H1 (cell line): ENCODE data around the gene GNG8. TPM values are rescaled to one million over a fixed set of nuclear protein-coding genes. Genes with fewer than 3 reads are reported as not detected.

Experiments
- CTCF ChIA-PET: fragments of 300-600 bp; sonication (Branson Sonifier 250); formaldehyde crosslinking; loops from one replicate; lab custom pipeline; 2021; ENCODE audit not compliant: partially characterized antibody; lab: Charles Lee
- POLR2A ChIA-PET: fragments of 300-600 bp; sonication (Branson Sonifier 250); formaldehyde crosslinking; loops from one replicate; lab custom pipeline; 2021; ENCODE audit warnings: inconsistent platforms; ENCODE audit not compliant: partially characterized antibody; lab: Charles Lee
- DNase-seq, 2 experiments: peaks; one replicate each; pipeline versions ENCODE4 v3.0.0 to v3.0.0-alpha.2; 2010 to 2022; ENCODE audit warnings: low spot score in 2 of 2, low read depth in 1 of 2, mixed read lengths in 1 of 2
- FAIRE-seq: peaks from 2 replicates; lab custom pipeline; 2011; peaks lifted over from hg19 to GRCh38; lab: Jason Lieb, UNC
- H2AFZ ChIP-seq: 2 replicates; pipeline ENCODE4 v1.8.1; 2012; ENCODE audit warnings: low read length, inconsistent platforms
- H2AK5ac ChIP-seq: 2 replicates; pipeline ENCODE4 v1.6.1; 2013; ENCODE audit warnings: low read depth, low read length
- H2BK120ac ChIP-seq: replicated peaks from 2 replicates; pipeline ENCODE3; 2013; ENCODE audit warnings: low read depth, low read length, inconsistent platforms
- H2BK12ac ChIP-seq: 2 replicates; pipeline ENCODE4 v1.6.1; 2013; ENCODE audit warnings: low read depth, low read length
- H2BK15ac ChIP-seq: 2 replicates; pipeline ENCODE4 v1.6.1; 2013; ENCODE audit warnings: low read length
- H2BK20ac ChIP-seq: 2 replicates; pipeline ENCODE4 v1.6.1; 2013; ENCODE audit warnings: low read length
- H2BK5ac ChIP-seq: 2 replicates; pipeline ENCODE4 v1.6.1; 2013; ENCODE audit warnings: low read depth, low read length
- H3K14ac ChIP-seq: 2 replicates; pipeline ENCODE4 v1.6.1; 2013; ENCODE audit warnings: inconsistent platforms; ENCODE audit not compliant: insufficient read length
- H3K18ac ChIP-seq: 2 replicates; pipeline ENCODE4 v1.6.1; 2013; ENCODE audit warnings: low read length; ENCODE audit errors: extremely low read depth
- H3K23ac ChIP-seq: 2 replicates; pipeline ENCODE4 v1.6.1; 2013; ENCODE audit warnings: inconsistent platforms; ENCODE audit not compliant: insufficient read length
- H3K23me2 ChIP-seq: 2 replicates; pipeline ENCODE4 v1.6.1; 2013; ENCODE audit warnings: low read depth, low read length
- H3K27ac ChIP-seq: 2 replicates; pipeline ENCODE4 v1.6.1; 2011; ENCODE audit warnings: low read depth, low read length, inconsistent platforms
- H3K27me3 ChIP-seq, 4 experiments: replicated peaks in 1 of 4; 1 replicate in 1 of 4; 2 replicates in 3 of 4; pipeline versions ENCODE4 v1.6.1 to v1.8.1; 2011 to 2013; ENCODE audit warnings: low read length in 3 of 4, mild to moderate bottlenecking in 3 of 4, inconsistent platforms in 2 of 4, mixed read lengths in 2 of 4, moderate library complexity in 1 of 4; ENCODE audit not compliant: control insufficient read depth in 3 of 4, insufficient read depth in 3 of 4; ENCODE audit errors: extremely low read depth in 1 of 4
- H3K36me3 ChIP-seq, 4 experiments: 2 replicates each; pipeline versions ENCODE4 v1.6.1 to v1.8.1; 2011 to 2013; ENCODE audit warnings: mild to moderate bottlenecking in 4 of 4, low read length in 3 of 4, moderate library complexity in 2 of 4, control low read depth in 1 of 4, inconsistent platforms in 1 of 4; ENCODE audit not compliant: insufficient read depth in 4 of 4, control insufficient read depth in 2 of 4
- H3K4ac ChIP-seq: replicated peaks from 2 replicates; pipeline ENCODE3; 2013; ENCODE audit warnings: low read length, low read depth, mixed read lengths, inconsistent platforms; ENCODE audit not compliant: insufficient read length
- H3K4me1 ChIP-seq, 4 experiments: replicated peaks in 1 of 4; 1 replicate in 1 of 4; 2 replicates in 3 of 4; pipeline versions ENCODE4 v1.6.1 to v1.8.1; 2011 to 2013; ENCODE audit warnings: low read length in 3 of 4, inconsistent platforms in 2 of 4, mixed read lengths in 1 of 4; ENCODE audit not compliant: insufficient read depth in 4 of 4, control insufficient read depth in 3 of 4
- H3K4me2 ChIP-seq, 2 experiments: 2 replicates each; pipeline versions ENCODE4 v1.6.1 to v1.8.1; 2011 to 2013; ENCODE audit warnings: low read depth in 2 of 2, low read length in 2 of 2, control low read depth in 1 of 2, inconsistent platforms in 1 of 2, mild to moderate bottlenecking in 1 of 2; ENCODE audit not compliant: insufficient read depth in 1 of 2
- H3K4me3 ChIP-seq, 4 experiments: fragments of 200-600, 300-600 bp in 1 of 4; sonication (generic), shearing (Covaris generic), sonication (Bioruptor Twin) in 1 of 4; 2 replicates each; pipeline versions ENCODE4 v1.5.1 to v1.8.1; 2011 to 2016; ENCODE audit warnings: low read length in 4 of 4, low read depth in 3 of 4, control low read depth in 2 of 4, inconsistent platforms in 2 of 4, mild to moderate bottlenecking in 2 of 4, mixed read lengths in 1 of 4, moderate library complexity in 1 of 4; ENCODE audit not compliant: insufficient read depth in 2 of 4; ENCODE audit errors: extremely low read depth in 1 of 4
- H3K56ac ChIP-seq: replicated peaks from 2 replicates; pipeline ENCODE3; 2013; ENCODE audit warnings: low read depth, mild to moderate bottlenecking, mixed read lengths, low read length, inconsistent platforms; ENCODE audit not compliant: insufficient read length
- H3K79me1 ChIP-seq: 2 replicates; pipeline ENCODE4 v1.6.1; 2013; ENCODE audit warnings: low read depth, low read length, control low read depth
- H3K79me2 ChIP-seq, 2 experiments: 2 replicates each; pipeline versions ENCODE4 v1.6.1 to v1.8.1; 2012 to 2013; ENCODE audit warnings: low read length in 2 of 2, mild to moderate bottlenecking in 2 of 2, inconsistent platforms in 1 of 2; ENCODE audit not compliant: insufficient read depth in 2 of 2, control insufficient read depth in 1 of 2
- H3K9ac ChIP-seq, 4 experiments: replicated peaks in 1 of 4; 1 replicate in 1 of 4; 2 replicates in 3 of 4; pipeline versions ENCODE4 v1.6.1 to v1.8.1; 2011 to 2013; ENCODE audit warnings: low read depth in 3 of 4, low read length in 3 of 4, control low read depth in 2 of 4, mild to moderate bottlenecking in 2 of 4, moderate library complexity in 2 of 4, inconsistent platforms in 1 of 4; ENCODE audit errors: extremely low read depth in 1 of 4
- H3K9me3 ChIP-seq, 2 experiments: 2 replicates each; pipeline versions ENCODE4 v1.6.1 to v1.8.1; 2012 to 2013; ENCODE audit warnings: mild to moderate bottlenecking in 2 of 2, moderate library complexity in 2 of 2, control low read depth in 1 of 2, inconsistent platforms in 1 of 2, low read depth in 1 of 2, low read length in 1 of 2, mixed read lengths in 1 of 2; ENCODE audit not compliant: insufficient read depth in 2 of 2
- H4K20me1 ChIP-seq, 2 experiments: replicated peaks in 1 of 2; 2 replicates each; pipeline versions ENCODE3 to v1.8.1; 2011 to 2013; ENCODE audit warnings: inconsistent platforms in 2 of 2, low read length in 2 of 2, mild to moderate bottlenecking in 1 of 2; ENCODE audit not compliant: insufficient read depth in 2 of 2, control insufficient read depth in 1 of 2
- H4K5ac ChIP-seq: 2 replicates; pipeline ENCODE4 v1.6.1; 2013; ENCODE audit warnings: low read length, low read depth, mixed read lengths, inconsistent platforms; ENCODE audit not compliant: insufficient read length
- H4K8ac ChIP-seq: 2 replicates; pipeline ENCODE4 v1.8.0; 2013; ENCODE audit warnings: mild to moderate bottlenecking, moderate library complexity, low read length, inconsistent platforms; ENCODE audit not compliant: insufficient read depth; ENCODE audit errors: extremely low read depth
- H4K91ac ChIP-seq: replicated peaks from 2 replicates; pipeline ENCODE3; 2013; ENCODE audit warnings: low read length, mixed read lengths, inconsistent platforms; ENCODE audit not compliant: insufficient read length
- CREB1 ChIP-seq: IDR thresholded peaks from 2 replicates; pipeline ENCODE4 v1.6.1; 2012; ENCODE audit warnings: inconsistent platforms
- POU5F1 ChIP-seq: IDR thresholded peaks from 2 replicates; pipeline ENCODE4 v1.6.1; 2011; ENCODE audit warnings: low read depth, mild to moderate bottlenecking, low read length, moderate library complexity
- RAD21 ChIP-seq, 2 experiments: IDR thresholded peaks in 1 of 2; conservative IDR thresholded peaks in 1 of 2; 2 replicates each; pipeline ENCODE4 v1.6.1; 2011; ENCODE audit warnings: low read depth in 2 of 2, low read length in 2 of 2, improper control_type of control experiment in 1 of 2, inconsistent platforms in 1 of 2, mild to moderate bottlenecking in 1 of 2, moderate library complexity in 1 of 2
- RNF2 ChIP-seq: fragments of 200-900, 300-1000 bp; sonication (generic); IDR thresholded peaks from 2 replicates; pipeline ENCODE4 v1.7.1; 2016; ENCODE audit warnings: borderline replicate concordance, low read depth, mild to moderate bottlenecking, antibody characterized with exemption, low read length; ENCODE audit not compliant: poor library complexity, severe bottlenecking; ENCODE audit errors: missing control alignments
- SP1 ChIP-seq: IDR thresholded peaks from 2 replicates; pipeline ENCODE4 v1.6.1; 2011; ENCODE audit warnings: low read depth, low read length
- SUZ12 ChIP-seq: fragments of 200-600 bp; sonication (generic); IDR thresholded peaks from 2 replicates; pipeline ENCODE4 v1.6.1; 2012; ENCODE audit warnings: mild to moderate bottlenecking, inconsistent platforms, low read length, moderate library complexity, mixed read lengths
- TAF7 ChIP-seq: optimal IDR thresholded peaks from 2 replicates; pipeline ENCODE3; 2011; ENCODE audit warnings: low read depth, mild to moderate bottlenecking, inconsistent platforms, low read length, moderate library complexity, borderline replicate concordance
- WGBS, 2 experiments: shearing (Covaris generic) in 1 of 2; methylation state at CpG; one replicate each; pipeline versions ENCODE4 v1.1.6 to v1.1.7; 2013 to 2015; ENCODE audit warnings: low lambda C conversion rate in 2 of 2, mixed read lengths in 2 of 2, inconsistent platforms in 1 of 2, low coverage in 1 of 2, missing lambda C conversion rate in 1 of 2; ENCODE audit not compliant: insufficient replicate concordance in 2 of 2, insufficient coverage in 1 of 2, insufficient read length in 1 of 2; ENCODE audit errors: extremely low coverage in 1 of 2, missing lambda C conversion rate in 1 of 2; 5-methylcytosine and 5-hydroxymethylcytosine counted together
- polyA plus RNA-seq, 7 experiments: library from polyadenylated mRNA; depleted of rRNA in 3 of 7; stranded (reverse) in 5 of 7; unstranded in 2 of 7; fragments of >200 nt in 5 of 7; fragments of 200-250 nt in 2 of 7; gene quantifications; 1 replicate in 5 of 7; 2 replicates in 1 of 7; 4 replicates in 1 of 7; pipeline versions ENCODE4 v1.2.1 to v1.2.3, GENCODE V29; 2011 to 2013; ENCODE audit warnings: missing spikeins in 2 of 7, mixed read lengths in 2 of 7
- total RNA-seq: library from RNA; stranded (reverse); fragmentation: NEBNext Ultra II Directional; extraction: Animal tissue kit (Norgen Biotek cat#: 25700); gene quantifications from 2 replicates; pipeline ENCODE4 v1.2.1, GENCODE V29; 2021
- TF ChIP-seq, protein P1 (sequence below): IDR thresholded peaks from 2 replicates; pipeline ENCODE4 v1.6.1; 2011; ENCODE audit warnings: low read depth, mild to moderate bottlenecking, low read length; ENCODE audit not compliant: insufficient read depth
- TF ChIP-seq, protein P2 (sequence below): IDR thresholded peaks from 2 replicates; pipeline ENCODE4 v1.6.1; 2011; ENCODE audit warnings: low read length, improper control_type of control experiment
- TF ChIP-seq, protein P3 (sequence below): IDR thresholded peaks from 2 replicates; pipeline ENCODE4 v1.6.1; 2012; ENCODE audit warnings: inconsistent platforms

Gene GNG8
- total and polyA plus RNA-seq, 2 of the 8 experiments (the other 6 are each of a cell fraction or from before 2014, with no cell fraction given), result not detected

DNA sequence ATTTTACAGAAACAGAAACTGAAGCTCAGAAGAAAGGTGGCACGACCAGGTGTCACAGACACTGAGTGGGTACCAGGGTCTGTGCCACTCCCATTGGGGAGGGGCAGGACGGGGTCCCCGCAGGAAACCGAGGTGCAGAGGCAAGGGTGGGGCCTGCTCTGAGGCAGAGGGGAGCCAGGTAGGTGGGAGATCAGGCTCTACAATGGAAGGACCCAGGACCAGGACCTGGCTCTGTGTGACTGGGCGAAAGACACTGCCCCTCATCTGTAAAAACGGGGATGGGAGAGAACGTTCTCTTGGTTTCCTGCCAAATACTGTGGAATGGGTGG lies 13.9 kb downstream of the GNG8 start:
- 90% methylated on average over 7 of the region's 7 CpGs; no CpG with 5 or more reads in 1 of the 2 experiments for WGBS, 2 experiments
- H2AFZ ChIP-seq, result no peak overlapping the region
- H2AK5ac ChIP-seq, result no peak overlapping the region
- H2BK120ac ChIP-seq, result no peak overlapping the region
- H3K23ac ChIP-seq, result no peak overlapping the region
- H3K18ac ChIP-seq, result no peak overlapping the region
- H3K36me3 ChIP-seq, result no peaks in the 10 kb centered on the region
- H3K4me2 ChIP-seq, result no peak overlapping the region
- no peaks in the 10 kb centered on the region for H3K27me3 ChIP-seq
- no peak overlapping the region for H2BK15ac ChIP-seq
- no peak overlapping the region for H3K9ac ChIP-seq
- H4K20me1 ChIP-seq, result no peaks in the 10 kb centered on the region
- no peak for FAIRE-seq
- no peak overlapping the region for H3K56ac ChIP-seq
- peaks cover 0 to 10% (median 4%) of the 10 kb centered on the region in 4 experiments; a peak in 4 of 7 replicates for H3K4me1 ChIP-seq
- H3K27ac ChIP-seq, result no peak overlapping the region
- H3K4me3 ChIP-seq, result no peak overlapping the region
- H2BK12ac ChIP-seq, result no peak overlapping the region
- H4K5ac ChIP-seq, result no peak overlapping the region
- H3K79me2 ChIP-seq, result no peaks in the 10 kb centered on the region
- TF ChIP-seq, protein P1, sequence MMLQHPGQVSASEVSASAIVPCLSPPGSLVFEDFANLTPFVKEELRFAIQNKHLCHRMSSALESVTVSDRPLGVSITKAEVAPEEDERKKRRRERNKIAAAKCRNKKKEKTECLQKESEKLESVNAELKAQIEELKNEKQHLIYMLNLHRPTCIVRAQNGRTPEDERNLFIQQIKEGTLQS, result no peak
- TF ChIP-seq SP1, result no peak
- TF ChIP-seq TAF7, result no peak
- no peak for TF ChIP-seq RAD21 (IDR thresholded peaks at IDR 0.05 in 1 of 2, conservative IDR thresholded peaks at IDR 0.05 in 1 of 2; ENCODE audit: low read depth in 2 of 2, low read length in 2 of 2)
- no peak for TF ChIP-seq RNF2
- TF ChIP-seq CREB1, result no peak
- TF ChIP-seq, protein P2, sequence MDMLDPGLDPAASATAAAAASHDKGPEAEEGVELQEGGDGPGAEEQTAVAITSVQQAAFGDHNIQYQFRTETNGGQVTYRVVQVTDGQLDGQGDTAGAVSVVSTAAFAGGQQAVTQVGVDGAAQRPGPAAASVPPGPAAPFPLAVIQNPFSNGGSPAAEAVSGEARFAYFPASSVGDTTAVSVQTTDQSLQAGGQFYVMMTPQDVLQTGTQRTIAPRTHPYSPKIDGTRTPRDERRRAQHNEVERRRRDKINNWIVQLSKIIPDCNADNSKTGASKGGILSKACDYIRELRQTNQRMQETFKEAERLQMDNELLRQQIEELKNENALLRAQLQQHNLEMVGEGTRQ, result no peak
- no peak for TF ChIP-seq POU5F1
- TF ChIP-seq, protein P3, sequence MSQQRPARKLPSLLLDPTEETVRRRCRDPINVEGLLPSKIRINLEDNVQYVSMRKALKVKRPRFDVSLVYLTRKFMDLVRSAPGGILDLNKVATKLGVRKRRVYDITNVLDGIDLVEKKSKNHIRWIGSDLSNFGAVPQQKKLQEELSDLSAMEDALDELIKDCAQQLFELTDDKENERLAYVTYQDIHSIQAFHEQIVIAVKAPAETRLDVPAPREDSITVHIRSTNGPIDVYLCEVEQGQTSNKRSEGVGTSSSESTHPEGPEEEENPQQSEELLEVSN, result no peak
- TF ChIP-seq SUZ12, result no peak
- ChIA-PET POLR2A (interaction anchor here (1.9 to 2.6 kb wide), 2 partner anchors 9 to 15 kb away, joined by 7 to 10 read pairs; no protein-coding TSS in a partner anchor), CTCF (interaction anchor here (1.1 to 15.6 kb wide), 14 partner anchors 5 to 624 kb away, joined by 3 to 341 read pairs (median 4); partner anchors contain the start of genes DACT3 and PTGIR)
- no peak overlapping the region for H2BK20ac ChIP-seq
- no peaks in the 10 kb centered on the region for H3K9me3 ChIP-seq
- H3K4ac ChIP-seq, result no peak overlapping the region
- no peak for DNase-seq
- no peaks in the 10 kb centered on the region for H3K79me1 ChIP-seq
- no peak overlapping the region for H3K14ac ChIP-seq
- no peak overlapping the region for H4K91ac ChIP-seq
- H3K23me2 ChIP-seq, result no peaks in the 10 kb centered on the region
- H4K8ac ChIP-seq, result no peak overlapping the region
- no peak overlapping the region for H2BK5ac ChIP-seq
